Erythroblast (primary cell): ENCODE measurements around the gene SENP1.

Experiments used
- GATA1 ChIP-seq: IDR thresholded peaks from 2 replicates; pipeline ENCODE4 v1.6.1; 2011; ENCODE audit warnings: low read depth, mild to moderate bottlenecking, control low read depth, low read length, moderate library complexity
- POLR2A ChIP-seq: IDR thresholded peaks from 2 replicates; pipeline ENCODE4 v1.6.1; 2011; ENCODE audit warnings: mild to moderate bottlenecking, low read length

GRCh38 chr12:47997321-47997720 lies 108.6 kb downstream of the SENP1 start:
- TF ChIP-seq POLR2A, result no peak
- TF ChIP-seq GATA1, result no peak
